GM13976 (cell line): ENCODE data around the gene ARPC1B.

Source experiments
- DNase-seq: peaks from one replicate; pipeline ENCODE4 v3.0.0; 2012; ENCODE audit warnings: low spot score
- CTCF ChIP-seq: IDR thresholded peaks from 2 replicates; pipeline ENCODE4 v1.5.1; 2012; ENCODE audit warnings: borderline replicate concordance, mild to moderate bottlenecking; ENCODE audit not compliant: insufficient read depth; ENCODE audit errors: extremely low read depth, missing control alignments, control extremely low read depth
- in situ Hi-C: fragments of 300-500 bp; cut with MboI; formaldehyde crosslinking; loops from one replicate; pipeline ENCODE4 v1.12.0; 2022; ENCODE audit warnings: low sequenced_read_pairs, mixed read lengths, inconsistent platforms; ENCODE audit not compliant: unreplicated experiment

The ARPC1B gene

DNA sequence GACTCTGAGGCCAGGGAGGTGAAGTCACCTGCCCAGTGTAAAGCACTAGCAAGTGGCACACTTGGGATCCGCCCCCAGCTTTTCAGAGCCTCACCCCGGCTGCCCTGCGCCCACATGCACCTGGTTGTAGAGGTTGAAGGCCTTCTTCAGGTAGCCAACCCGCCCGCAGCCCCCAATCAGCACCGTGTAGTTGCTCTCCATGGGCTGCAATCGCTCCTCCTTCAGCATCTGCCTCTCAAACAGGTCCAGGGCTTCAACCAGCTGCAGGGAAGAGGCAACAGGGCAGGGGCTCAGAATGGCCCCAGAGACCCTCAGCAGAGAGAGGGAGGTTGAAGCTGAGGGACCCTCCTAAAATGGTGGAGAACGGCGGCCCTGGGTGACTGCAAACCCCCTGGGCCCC, 58.6 kb downstream of the ARPC1B start:
- in situ Hi-C loops = no loop called here

GRCh38 chr7:99437946-99438572, 63.5 kb downstream of the ARPC1B start:
- DNase-seq = no peak
- in situ Hi-C loops = no loop called here
- no peak for TF ChIP-seq CTCF

More for the DNA sequence above, 58.6 kb downstream of the ARPC1B start:
- TF ChIP-seq CTCF = no peak
- DNase-seq = no peak

DNA sequence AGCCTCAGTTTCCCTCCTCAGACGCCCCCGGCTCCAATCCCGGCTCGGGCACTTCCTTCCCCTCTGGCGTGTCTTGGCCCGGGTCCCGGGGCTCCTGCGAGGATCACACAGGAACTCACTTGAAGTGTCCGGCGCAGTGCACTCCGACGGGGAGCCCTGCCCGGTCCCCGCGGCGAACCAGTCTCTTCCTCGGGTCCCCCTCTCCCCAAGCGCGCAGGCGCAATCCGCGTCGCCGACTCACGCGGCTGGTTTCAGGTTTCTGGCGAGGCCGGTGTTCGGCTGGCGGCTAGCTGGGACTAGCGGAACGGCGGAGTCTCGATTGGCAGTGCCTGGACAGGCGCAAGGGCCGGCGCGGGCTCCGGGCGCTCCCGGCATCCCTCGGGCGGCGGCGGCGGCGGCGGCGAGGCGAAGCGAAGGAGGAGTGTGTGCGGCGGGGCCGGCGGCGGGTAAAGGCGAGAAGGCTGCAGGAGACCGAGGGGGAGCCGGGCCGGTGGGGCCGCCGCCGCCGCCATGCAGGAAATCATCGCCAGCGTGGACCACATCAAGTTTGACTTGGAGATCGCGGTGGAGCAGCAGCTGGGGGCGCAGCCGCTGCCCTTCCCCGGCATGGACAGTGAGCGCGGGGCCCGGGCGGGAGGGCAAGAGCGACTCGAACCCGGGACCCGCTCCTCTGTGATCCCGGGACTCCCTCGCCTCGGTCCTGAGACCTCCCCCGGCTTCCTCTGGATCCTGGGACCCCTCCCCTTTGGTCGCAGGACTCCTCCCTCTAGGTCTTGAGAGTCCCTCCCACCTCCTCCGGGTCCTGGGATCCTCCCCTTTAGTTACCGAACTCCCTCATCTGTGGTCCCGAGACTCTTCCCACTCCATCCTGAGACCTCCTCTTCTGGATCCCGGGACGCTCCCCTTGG, 64.3 kb downstream of the ARPC1B start, which contains the start of the genes CPSF4 and PTCD1:
CPSF4 (plus strand) TSS at position 371 of the 908 bp plus-strand sequence; CDS start at position 511, 140 bp downstream.
PTCD1 (minus strand) TSS at position 226 of the 908 bp plus-strand sequence. CDS start 3,556 bp downstream, outside the sequence.
- peak; percentile 99 for DNase-seq
- in situ Hi-C loops = no loop called here
- TF ChIP-seq CTCF = no peak

DNA sequence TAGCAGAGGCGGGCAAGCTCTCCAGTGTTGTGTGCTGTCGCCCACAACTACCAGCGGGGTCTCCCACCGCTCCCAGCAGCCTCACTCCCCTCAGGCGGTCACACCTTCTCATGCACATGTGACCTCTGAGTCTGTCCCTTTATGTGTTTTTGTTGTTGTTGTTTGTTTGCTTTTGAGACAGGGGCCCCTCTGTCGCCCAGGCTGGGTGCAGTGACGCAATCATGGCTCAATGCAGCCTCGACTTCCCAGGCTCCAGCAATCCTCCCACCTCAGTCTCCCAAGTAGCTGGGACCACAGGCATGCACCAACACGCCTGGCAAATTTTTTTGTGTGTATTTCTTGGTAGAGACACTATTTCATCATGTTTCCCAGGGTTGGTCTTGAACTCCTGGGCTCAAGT, 65.7 kb downstream of the ARPC1B start:
- DNase-seq = no peak
- no peak for TF ChIP-seq CTCF
- in situ Hi-C loops = no loop called here
